Stimulated activated CD4-positive, alpha-beta T cell treated with anti-CD3 and anti-CD28 coated beads, Interleukin-1b, Interleukin-23, amount 100 ng/mL, for 4 hours (primary cell): ENCODE measurements around the gene SNTG2.

Source experiments
- DNase-seq, 2 donors: peaks; one replicate each; pipeline ENCODE4 v3.0.0-alpha.2; 2020; ENCODE audit warnings: low read depth in 2 of 2

The SNTG2 gene

GRCh38 chr2:1237783-1238182 is 287.1 kb downstream of the SNTG2 start:
- no peak for DNase-seq

DNA sequence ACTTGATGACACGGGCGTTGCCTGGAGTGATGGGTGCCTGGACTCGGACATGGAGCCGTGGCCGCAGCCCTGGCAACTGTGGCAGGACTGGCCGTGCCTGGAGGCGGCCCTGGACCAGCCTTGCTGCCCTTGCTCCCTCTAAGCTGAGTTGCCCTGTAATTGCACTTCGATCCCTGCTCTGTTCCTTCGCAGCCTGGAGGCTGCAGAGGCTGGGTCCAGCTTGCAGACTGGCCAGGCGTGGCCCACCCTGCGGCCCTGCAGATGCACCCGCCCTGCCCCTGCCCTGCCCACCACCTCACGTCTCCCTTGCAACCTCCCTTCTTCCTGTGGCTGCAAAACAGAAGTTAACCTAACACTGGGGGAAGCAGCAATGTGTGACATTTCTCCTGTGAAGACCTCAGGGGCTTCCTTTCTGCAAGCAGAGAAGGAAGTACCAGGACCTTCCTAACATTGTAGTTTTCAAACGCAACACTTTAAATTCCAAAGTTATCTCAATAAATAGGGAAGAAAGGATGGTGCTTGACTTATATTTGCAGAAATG is 288.0 kb downstream of the SNTG2 start:
- DNase-seq, result no peak

- no peak for DNase-seq
These were observed 294.5 kb downstream of the SNTG2 start for GRCh38 chr2:1245193-1245592.

- no peak for DNase-seq
These were observed 295.6 kb downstream of the SNTG2 start for GRCh38 chr2:1246239-1246638.

- no peak for DNase-seq
These were observed 296.3 kb downstream of the SNTG2 start for GRCh38 chr2:1246991-1247390.

- DNase-seq, result no peak
These were observed 297.5 kb downstream of the SNTG2 start for GRCh38 chr2:1248187-1248586.

- no peak for DNase-seq
These were observed 299.4 kb downstream of the SNTG2 start for GRCh38 chr2:1249897-1250687.

DNA sequence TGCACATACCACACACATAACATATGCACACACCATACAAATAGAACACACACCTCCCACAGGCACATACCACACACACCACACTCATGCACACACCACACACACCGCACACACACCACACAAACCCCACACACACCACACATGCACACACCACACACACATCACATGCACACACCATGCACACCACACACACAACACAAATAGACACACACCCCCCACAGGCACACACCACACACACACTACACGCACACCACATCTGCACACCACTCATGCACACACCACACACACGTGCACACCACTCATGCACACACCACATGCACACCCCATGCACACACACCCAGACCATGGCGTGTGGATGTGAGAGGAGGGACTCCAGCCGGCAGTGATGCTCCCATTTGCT is 300.9 kb downstream of the SNTG2 start:
- DNase-seq, result no peak

DNA sequence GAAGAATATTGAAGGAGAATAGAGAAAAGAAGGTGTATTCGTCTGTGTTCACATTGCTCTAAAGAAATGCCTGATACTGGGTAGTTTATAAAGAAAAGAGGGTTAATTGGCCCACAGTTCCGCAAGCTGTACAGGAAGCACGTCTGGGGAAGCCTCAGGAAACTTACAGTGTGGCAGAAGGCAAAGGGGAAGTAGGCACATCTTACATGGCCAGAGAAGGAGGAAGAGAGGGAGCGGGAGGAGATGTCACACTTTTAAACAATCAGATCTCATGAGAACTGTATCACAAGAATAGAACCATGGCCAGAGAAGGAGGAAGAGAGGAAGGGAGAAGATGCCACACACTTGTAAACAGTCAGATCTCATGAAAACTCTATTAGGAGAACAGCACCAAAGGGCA is 303.0 kb downstream of the SNTG2 start:
- no peak for DNase-seq

DNA sequence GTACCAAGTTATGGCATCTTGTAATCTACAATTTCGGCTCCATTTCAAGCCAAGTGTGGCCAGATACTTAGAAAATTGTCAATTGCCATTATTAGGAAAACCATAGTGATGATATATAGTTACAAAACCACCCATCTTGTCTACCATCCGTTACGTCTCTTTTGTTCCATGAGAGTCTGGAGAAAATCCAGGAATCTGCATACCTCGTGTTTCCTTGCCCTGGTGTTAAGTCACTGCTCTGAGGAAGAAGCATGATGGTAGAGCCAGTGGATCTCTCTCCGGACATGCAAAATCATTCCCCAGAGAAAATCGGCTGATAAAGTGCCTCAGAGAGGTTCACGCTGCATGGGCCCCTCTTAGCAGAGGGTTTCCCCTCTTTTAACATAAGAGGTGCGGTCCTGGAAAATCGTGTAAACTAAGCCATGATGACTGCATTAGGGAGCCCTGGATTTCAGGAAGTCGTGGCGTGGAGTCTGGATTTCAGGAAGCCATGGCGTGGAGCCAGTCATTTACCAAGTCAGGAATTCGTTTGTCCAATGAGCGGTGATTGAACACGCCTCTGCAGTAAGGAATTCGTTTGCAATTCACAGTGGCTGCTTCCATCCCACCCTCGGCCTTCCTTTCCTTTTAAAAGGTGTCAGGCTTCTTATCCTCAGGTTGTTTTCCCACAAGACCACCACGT is 304.2 kb downstream of the SNTG2 start:
- no peak for DNase-seq

- DNase-seq, result no peak
These were observed 306.1 kb downstream of the SNTG2 start for GRCh38 chr2:1256632-1257324.

DNA sequence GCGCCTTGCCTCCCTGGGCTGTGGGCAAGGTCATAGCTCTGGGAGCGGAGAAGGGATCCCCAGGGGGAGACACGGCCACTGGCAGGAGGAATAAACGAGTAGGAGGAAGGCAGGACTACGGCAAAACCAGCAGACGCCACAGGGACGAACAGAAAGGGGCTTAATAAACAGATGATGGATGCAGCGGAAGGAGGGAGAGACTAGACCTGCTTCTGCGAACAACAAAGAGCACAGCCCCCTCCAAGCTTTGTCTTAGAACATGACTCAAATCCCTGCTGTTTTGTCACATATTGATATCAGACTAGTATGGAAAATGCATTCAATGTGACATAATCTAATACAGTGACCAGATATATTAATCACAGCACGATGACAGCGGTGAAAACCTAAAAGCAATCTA is 306.7 kb downstream of the SNTG2 start:
- DNase-seq, result no peak

- no peak for DNase-seq
These were observed 309.1 kb downstream of the SNTG2 start for GRCh38 chr2:1259746-1260145.

- DNase-seq, result no peak
These were observed 312.0 kb downstream of the SNTG2 start for GRCh38 chr2:1262609-1263008.

- no peak for DNase-seq
These were observed 314.8 kb downstream of the SNTG2 start for GRCh38 chr2:1265454-1265853.

DNA sequence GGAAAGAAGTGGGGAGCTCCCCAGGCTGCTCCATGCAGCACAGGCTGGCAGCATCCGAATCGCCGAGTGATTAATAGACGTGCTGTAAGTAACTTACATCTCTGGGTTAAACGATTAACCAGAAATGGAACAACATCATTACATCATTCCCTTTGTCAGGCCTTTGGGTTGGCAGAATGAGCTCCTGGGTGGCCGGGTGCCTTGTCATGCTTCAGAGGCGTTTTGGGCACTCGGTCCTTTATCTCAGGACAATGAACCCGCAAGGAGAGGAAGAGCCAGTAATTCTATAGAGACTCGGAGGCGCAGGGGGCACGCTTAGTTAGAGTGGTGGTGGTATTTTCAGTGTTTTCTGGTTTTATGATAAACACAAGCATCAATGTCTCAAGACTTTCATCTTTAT is 315.7 kb downstream of the SNTG2 start:
- DNase-seq, result no peak

DNA sequence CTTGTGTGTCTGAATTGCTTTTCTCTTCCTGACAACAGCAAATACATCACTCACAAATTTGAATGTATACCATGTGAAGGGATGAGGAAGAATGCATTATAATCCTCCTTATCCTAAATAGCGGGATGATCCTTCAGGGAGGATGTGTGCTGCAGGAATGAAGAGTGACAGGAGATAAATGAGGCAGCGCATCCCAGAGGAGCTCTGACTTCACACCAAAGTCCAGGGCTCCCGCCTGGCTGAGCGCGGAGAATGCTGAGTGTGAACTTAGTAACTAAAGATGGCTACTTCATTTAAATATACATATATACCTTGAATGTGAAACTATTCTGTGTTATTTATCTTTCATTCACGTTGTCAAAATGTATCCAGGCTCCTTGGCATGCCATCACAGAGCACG is 317.4 kb downstream of the SNTG2 start:
- DNase-seq, result no peak

DNA sequence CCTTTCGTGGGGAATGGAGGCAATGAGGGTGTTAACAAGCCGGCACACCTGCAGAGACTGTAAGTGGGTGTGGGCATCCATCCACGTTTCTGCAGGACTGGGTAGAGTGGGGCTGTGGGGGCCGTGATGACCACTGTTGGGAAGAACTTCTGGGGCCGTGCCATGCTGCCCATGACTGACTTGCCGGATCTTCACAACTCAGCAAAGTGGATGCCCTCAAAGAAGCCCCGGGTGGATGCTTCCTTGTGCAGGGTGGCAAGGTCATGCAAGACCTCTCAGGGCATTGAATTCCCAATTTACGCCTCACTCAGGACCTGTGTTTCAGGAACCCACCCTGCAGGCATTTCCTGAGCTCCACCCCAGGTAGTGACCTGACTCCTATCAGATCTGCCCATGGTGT is 319.2 kb downstream of the SNTG2 start:
- no peak for DNase-seq

GRCh38 chr2:1272835-1273234 is 322.2 kb downstream of the SNTG2 start:
- no peak for DNase-seq

DNA sequence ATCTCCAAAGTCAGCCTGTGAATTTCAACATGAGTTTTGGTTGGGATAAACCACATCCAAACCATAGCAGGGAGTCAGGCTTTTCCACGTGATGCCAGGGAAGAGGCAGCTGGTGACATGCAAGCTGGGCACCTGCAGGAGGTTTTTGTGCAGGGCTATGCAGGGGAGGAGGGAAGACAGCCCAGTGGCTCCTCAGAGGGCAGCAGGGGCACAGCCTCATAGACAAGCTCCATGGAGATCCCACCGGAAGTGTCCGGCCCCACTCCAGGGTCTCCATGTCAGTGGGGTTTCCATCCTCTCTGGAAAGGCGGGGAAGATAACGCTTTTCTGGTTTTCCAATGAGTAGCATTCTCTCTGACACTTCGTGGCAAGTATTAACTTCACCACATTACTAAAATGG is 327.0 kb downstream of the SNTG2 start:
- no peak for DNase-seq

DNA sequence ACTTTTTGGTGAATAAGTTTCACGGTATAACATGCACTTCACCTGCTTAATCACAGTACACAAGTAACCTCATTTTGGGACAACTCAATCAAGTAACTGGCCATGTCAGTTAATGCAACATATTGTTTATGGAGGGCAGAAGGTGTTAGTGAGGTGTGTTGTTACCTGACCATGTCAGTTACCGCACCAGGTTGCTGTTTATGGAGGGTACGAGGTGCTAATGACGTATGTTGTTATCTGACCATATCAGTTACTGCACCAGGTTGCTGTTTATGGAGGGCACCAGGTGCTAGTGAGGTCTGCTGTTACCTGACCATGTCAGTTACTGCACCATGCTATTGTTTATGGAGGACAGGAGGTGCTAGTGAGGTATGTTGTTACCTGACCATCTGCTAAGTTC is 327.5 kb downstream of the SNTG2 start:
- DNase-seq, result no peak

- no peak for DNase-seq
These were observed 328.2 kb downstream of the SNTG2 start for GRCh38 chr2:1278861-1279260.

DNA sequence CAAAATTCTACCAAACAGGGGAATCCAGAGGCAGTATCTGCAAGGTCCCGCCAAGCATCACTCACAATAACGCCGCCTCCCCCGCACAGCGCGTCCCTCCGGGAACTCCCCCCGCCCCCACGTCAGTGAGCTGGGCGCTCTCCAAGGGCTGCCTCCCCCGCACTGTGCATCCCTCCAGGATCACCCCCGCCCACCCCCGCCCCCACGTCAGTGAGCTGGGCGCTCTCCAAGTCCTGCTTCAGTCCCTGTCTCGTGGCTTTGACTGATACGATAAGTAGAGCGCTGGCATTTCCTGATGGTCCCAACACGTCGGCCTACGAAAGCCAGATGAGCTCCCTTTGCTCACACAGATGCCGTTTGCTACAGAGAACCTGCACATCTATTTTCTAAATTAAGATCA is 331.9 kb downstream of the SNTG2 start:
- DNase-seq, result no peak
